ENCODE results near the gene ADAT1. TPM values are rescaled to one million over a fixed set of nuclear protein-coding genes. Genes with fewer than 3 reads are reported as not detected.
"Not testable (repeated sequence)": the region's sequence is repeated elsewhere in the genome, so short reads cannot be mapped to it uniquely, and the experiment has no call there.

ADAT1 gene
- total RNA-seq, 1 donor from 2014 or later: 40.4 TPM

- FAIRE-seq (no peak), DNase-seq (ENCODE audit: low spot score in 2 of 2) (no peak)
Measured at GRCh38 chr16:75624921-75625334, 1.8 kb upstream of the ADAT1 start.

DNA sequence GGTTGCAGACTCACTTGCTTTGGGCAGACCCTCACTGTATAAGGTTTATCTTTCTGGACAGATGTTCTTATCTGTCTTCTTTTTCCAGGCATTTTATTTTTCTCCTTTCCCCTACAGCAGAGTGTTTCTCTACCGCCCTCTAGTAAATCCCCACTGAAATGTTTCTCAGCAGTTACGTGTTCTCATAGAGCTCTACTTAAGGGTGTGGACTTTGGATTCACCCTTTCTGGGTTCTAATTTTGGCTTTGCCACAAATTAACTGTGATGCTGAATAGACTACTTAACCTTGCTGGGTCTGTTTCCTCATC, 2.0 kb downstream of the ADAT1 start:
- FAIRE-seq: no peak
- DNase-seq (ENCODE audit: low spot score in 2 of 2): no peak

DNA sequence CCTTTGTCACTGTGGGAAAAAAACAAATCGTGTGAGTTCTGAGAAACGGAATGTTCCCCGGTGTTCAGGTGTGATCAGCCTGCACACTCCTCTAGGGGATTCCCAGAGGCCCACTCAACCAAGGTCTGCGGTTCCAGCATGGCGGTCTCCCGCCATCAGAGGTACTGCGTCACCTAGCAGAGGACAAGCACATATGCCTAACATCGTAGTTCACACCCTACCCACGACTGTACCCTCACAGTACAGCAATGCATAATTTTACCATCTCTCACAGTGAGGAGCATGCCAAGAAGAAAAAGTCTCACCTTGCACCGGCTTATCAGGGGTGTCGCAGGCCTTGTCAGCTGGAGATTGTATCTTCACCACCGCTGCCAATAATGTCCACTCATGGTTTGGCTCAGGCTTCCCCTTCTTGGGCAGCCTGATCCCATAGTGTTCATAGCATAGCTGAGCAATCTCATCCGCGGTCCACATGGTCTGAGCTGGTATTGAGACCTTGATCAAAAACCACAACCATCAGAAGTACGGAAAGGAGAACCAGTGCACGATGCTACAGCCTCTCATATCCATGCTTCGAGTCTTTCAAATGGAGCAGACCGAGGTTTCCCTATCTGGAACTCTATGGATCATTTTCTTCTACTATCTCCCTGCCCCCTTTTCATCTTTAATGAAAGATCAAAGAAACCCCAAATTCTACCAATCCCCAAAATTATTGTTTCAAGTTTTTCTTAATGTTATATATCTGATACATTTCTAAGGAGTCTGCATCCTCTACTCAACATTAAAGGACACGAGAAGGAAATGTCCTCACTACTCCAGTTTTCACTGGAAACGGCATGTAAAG, 2.5 kb downstream of the ADAT1 start:
- DNase-seq (ENCODE audit: low spot score in 2 of 2) (no peak), FAIRE-seq (no peak)

DNA sequence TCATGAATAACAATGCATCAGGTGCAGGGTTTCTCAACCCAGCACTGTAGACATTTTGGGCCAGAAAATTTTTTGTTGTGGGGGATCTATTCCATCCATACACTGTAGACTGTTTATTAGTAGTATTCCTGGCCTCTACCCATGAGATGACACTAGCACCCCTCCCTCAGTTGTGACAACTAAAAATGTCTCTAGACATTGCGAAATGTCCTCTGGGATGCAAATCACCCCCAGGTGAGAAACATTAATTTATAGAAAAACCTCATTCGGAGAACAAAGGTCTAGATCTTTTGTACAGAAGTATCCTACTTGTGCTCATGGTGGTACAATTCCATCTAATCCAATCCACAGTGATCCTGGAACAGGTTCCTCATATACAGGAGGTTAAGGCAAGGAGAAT, 4.3 kb downstream of the ADAT1 start:
- no peak for FAIRE-seq

DNA sequence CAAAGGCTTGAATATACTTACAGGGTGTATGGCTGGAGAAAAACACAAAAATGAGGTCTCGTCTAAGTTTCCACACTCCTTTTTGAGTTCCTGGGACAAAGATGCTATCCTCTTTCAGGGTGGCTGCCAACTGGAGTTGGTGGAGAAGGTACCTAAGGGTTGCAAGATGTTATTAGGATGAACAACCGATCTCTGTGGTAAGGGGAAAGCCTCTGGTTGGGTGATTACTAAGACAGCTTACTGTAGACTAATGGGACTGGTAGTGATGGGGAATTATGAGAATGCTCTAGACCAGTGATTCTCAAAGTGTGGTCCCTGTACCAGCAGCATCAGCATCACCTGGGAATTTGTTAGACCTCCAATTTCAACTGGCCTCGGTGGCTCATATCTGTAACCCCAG, 6.0 kb downstream of the ADAT1 start:
- DNase-seq (ENCODE audit: low spot score in 2 of 2): no peak
- no peak for FAIRE-seq

More for the DNA sequence above, 4.3 kb downstream of the ADAT1 start:
- DNase-seq (ENCODE audit: low spot score in 2 of 2): no peak

- FAIRE-seq: no peak
- no peak for DNase-seq (ENCODE audit: low spot score in 2 of 2)
Measured at GRCh38 chr16:75616521-75617010, 6.5 kb downstream of the ADAT1 start.

DNA sequence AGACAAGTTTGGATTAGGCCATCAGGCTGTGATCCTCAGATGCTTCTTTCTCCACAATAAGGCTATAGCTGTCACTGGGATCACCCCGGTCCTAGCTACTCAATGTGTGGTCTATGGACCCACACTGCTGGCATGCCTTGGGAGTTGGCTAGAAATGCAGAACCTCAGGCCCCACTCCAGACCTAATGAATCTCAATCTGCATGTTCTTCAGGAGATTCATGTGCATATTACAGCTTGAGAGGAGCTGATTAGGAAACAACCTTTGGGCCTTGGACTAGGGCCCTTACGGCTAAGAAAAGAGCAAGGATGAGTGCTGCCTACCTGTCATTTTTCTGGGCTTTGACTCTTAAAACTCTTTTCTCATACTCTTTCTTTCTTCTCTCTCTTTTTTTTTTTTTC, 7.5 kb downstream of the ADAT1 start:
- DNase-seq (ENCODE audit: low spot score in 2 of 2): no peak

DNA sequence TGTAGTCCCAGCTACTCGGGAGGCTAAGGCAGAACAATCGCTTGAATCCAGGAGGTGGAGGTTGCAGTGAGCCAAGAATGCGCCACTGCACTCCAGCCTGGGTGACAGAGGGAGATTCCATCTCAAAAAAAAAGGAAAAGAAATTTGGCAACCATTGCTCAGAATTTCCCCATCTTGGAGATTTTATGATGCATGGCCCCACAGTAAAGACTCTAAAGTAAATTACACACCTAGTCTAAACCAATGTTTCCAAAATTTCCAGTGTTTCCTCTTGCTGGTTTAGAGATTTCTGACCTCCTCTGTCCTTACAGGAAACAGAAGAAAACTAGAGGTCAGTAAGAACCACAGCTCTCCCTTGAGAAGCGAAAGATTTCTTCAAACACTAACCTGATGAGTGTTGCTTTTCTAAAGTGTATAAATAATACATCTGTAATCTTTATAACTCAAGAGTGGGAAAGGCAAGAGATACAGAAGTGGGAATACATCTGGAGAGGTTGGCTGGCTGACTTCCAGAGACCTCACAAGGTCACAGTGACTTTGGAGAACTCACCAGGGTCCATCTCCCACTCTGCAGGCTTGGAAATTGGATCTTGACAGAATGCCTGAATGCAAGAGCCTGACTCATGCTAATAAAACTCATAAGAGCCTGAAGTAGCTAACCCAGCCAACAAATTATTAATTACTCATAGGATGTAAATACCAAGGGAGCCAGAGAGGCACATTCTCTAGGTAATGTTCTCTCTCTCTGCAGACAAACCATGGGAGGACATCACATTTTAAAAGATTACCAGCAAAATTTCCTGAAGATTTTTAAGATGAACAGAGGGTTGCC, 8.8 kb downstream of the ADAT1 start:
- no peak for FAIRE-seq
- DNase-seq (ENCODE audit: low spot score in 2 of 2): no peak

More for the DNA sequence above, 7.5 kb downstream of the ADAT1 start:
- FAIRE-seq: no peak

- DNase-seq (ENCODE audit: low spot score in 2 of 2): no peak
- FAIRE-seq: no peak
Measured at GRCh38 chr16:75606507-75606906, 16.6 kb downstream of the ADAT1 start.

- no peak for DNase-seq (ENCODE audit: low spot score in 2 of 2)
- no peak for FAIRE-seq
Measured at GRCh38 chr16:75603241-75603640, 19.8 kb downstream of the ADAT1 start.

DNA sequence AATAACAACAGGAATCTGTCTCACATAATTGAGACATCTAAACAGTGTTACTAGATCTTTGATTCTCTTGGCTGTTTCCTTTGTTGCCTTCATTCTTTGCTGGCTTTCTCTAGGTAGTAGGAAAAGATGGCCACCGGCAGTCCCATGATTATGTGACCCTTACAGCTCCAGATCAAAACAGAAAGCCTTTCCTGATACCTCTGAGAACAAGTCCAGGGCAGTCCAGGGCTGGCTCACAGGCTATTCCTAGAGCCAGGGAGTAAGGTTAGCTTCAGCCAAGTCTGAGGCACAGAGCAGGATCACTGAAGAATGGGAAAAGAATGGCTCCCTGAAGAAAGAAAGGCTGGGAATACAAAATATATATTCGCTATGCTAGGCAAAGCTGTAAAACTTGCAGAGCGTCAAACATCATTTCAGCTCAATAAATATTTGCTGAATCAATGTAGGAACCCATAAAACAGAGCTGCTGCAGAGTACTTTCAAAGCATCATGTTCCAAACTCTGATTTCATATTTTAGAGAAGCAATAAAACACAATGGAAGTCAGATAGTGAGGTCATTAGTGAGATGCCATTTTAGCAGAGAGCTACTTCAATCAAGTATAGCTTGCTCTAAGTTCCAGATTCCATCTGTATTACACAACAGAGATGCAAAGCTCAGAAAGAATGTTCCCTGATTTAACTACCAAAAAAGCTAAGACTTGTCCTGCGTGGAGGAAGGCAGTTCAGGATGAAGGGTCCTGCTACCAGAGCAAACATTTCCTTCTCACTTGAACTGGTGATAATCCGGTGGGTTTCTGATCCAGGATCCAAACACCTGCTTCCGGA, 23.4 kb downstream of the ADAT1 start:
- DNase-seq (ENCODE audit: low spot score in 2 of 2) (no peak), FAIRE-seq (no peak)

GRCh38 chr16:75593825-75594820, 29.0 kb downstream of the ADAT1 start:
- FAIRE-seq: no peak
- no peak for DNase-seq (ENCODE audit: low spot score in 2 of 2)

- FAIRE-seq: no peak
- DNase-seq (ENCODE audit: low spot score in 2 of 2): no peak
Measured at GRCh38 chr16:75593308-75593707, 29.8 kb downstream of the ADAT1 start.

- FAIRE-seq; DNase-seq (ENCODE audit: low spot score in 2 of 2): not testable (repeated sequence)
Measured at GRCh38 chr16:75591927-75592326, 31.2 kb downstream of the ADAT1 start.

- FAIRE-seq (no peak), DNase-seq (ENCODE audit: low spot score in 2 of 2) (no peak)
Measured at GRCh38 chr16:75590920-75591843, 31.9 kb downstream of the ADAT1 start.

- DNase-seq (ENCODE audit: low spot score in 2 of 2): no peak
- no peak for FAIRE-seq
Measured at GRCh38 chr16:75589306-75589705, 33.8 kb downstream of the ADAT1 start.

- no peak for DNase-seq (ENCODE audit: low spot score in 2 of 2)
- FAIRE-seq: no peak
Measured at GRCh38 chr16:75588716-75589115, 34.4 kb downstream of the ADAT1 start.

GRCh38 chr16:75584108-75584507, 39.0 kb downstream of the ADAT1 start:
- FAIRE-seq (no peak), DNase-seq (ENCODE audit: low spot score in 2 of 2) (no peak)

Data from frontal cortex (tissue), 4 donors.